Measurements from ENCODE around the gene PDZRN3. TPM values are rescaled to one million over a fixed set of nuclear protein-coding genes. Genes with fewer than 3 reads are reported as not detected.
A peak's percentile ranks its signal among the peaks of the same experiment; 100 is the strongest.

Gene PDZRN3
- total RNA-seq, 1 donor: 76.8 TPM

GRCh38 chr3:73601481-73601880, 23.3 kb downstream of the PDZRN3 start:
- TF ChIP-seq CTCF (IDR thresholded peaks at IDR 0.05; ENCODE audit: insufficient read depth, low read length): no peak
- no peak overlapping the region for H3K4me3 ChIP-seq (ENCODE audit: low read depth, low read length)
- no peak for DNase-seq (ENCODE audit: low read depth)

GRCh38 chr3:73601011-73601410, 23.7 kb downstream of the PDZRN3 start:
- DNase-seq (ENCODE audit: low read depth): no peak
- H3K4me3 ChIP-seq (ENCODE audit: low read depth, low read length): no peak overlapping the region
- no peak for TF ChIP-seq CTCF (IDR thresholded peaks at IDR 0.05; ENCODE audit: insufficient read depth, low read length)

GRCh38 chr3:73600293-73600938, 24.3 kb downstream of the PDZRN3 start:
- no peak for TF ChIP-seq CTCF (IDR thresholded peaks at IDR 0.05; ENCODE audit: insufficient read depth, low read length)
- no peak overlapping the region for H3K4me3 ChIP-seq (ENCODE audit: low read depth, low read length)
- DNase-seq (ENCODE audit: low read depth): peak; percentile 100

GRCh38 chr3:73599605-73600004, 25.1 kb downstream of the PDZRN3 start:
- no peak overlapping the region for H3K4me3 ChIP-seq (ENCODE audit: low read depth, low read length)
- DNase-seq (ENCODE audit: low read depth): no peak
- TF ChIP-seq CTCF (IDR thresholded peaks at IDR 0.05; ENCODE audit: insufficient read depth, low read length): no peak

GRCh38 chr3:73597476-73597875, 27.3 kb downstream of the PDZRN3 start:
- no peak for TF ChIP-seq CTCF (IDR thresholded peaks at IDR 0.05; ENCODE audit: insufficient read depth, low read length)
- H3K4me3 ChIP-seq (ENCODE audit: low read depth, low read length): no peak overlapping the region
- DNase-seq (ENCODE audit: low read depth): no peak

- H3K4me3 ChIP-seq (ENCODE audit: low read depth, low read length): no peak overlapping the region
- no peak for DNase-seq (ENCODE audit: low read depth)
- no peak for TF ChIP-seq CTCF (IDR thresholded peaks at IDR 0.05; ENCODE audit: insufficient read depth, low read length)
Observed at GRCh38 chr3:73592154-73593144, 32.3 kb downstream of the PDZRN3 start.
